Renal pelvis (tissue), 4 donors: ENCODE measurements around the gene RERE. TPM values are rescaled to one million over a fixed set of nuclear protein-coding genes. Genes with fewer than 3 reads are reported as not detected.
"Not testable (repeated sequence)": the region's sequence is repeated elsewhere in the genome, so short reads cannot be mapped to it uniquely, and the experiment has no call there.

Experiments
- DNase-seq: peaks from one replicate; pipeline ENCODE4 v3.0.0-alpha.2; 2013
- polyA plus RNA-seq, 3 donors: library from polyadenylated mRNA; unstranded; fragments of 120-200 nt; gene quantifications; one replicate each; pipeline ENCODE4 v1.2.1, GENCODE V29; 2013; ENCODE audit not compliant: insufficient read length in 3 of 3

Gene RERE
- polyA plus RNA-seq, 3 donors, result 142 to 161 (median 146) TPM

DNA sequence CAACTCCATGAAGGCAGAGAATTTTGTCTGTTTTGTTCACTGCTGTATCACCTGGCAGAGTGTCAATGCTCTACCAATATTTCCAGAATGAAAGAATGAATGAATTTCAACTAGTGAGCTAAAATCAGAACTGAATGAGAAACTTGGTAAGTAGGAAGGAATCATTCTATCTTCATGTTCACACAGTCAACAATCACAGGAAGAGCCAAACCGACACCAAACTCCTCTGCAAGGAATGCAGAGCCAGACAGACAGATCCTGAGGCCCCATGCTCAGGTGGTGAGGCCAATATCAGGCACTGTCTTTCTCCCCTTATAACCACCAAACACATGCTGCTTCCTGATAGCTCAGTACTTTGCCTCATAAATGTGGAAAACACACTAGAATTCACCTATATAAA lies 360.4 kb downstream of the RERE start:
- no peak for DNase-seq

DNA sequence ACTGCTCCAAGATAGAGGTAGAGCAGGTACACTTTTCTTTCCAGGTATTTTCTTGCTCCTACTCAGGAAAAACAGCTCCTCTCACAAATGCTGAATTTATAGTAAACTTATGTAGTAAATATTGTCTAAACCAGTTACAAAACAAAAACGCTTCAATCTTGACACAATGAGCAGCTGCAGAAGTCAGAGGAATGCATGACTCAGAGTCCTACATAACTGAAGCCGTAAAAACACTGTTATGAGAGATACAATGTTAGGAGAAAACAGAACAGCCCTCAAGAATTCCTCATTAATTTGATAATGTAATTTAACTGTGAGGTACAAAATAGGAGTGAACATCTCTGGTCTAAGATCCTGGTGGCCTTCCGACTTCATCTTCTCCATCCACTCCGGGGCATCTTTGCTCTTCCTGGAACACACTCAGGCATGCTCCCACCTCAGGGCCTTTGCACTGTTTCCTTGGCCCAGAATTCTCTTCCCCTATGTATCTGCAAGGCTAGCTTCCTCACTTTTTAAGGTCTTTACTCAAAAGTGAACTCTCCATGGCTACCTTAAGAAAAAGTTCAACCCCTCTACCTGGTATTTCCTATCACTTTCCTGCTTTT lies 361.0 kb downstream of the RERE start:
- no peak for DNase-seq

DNA sequence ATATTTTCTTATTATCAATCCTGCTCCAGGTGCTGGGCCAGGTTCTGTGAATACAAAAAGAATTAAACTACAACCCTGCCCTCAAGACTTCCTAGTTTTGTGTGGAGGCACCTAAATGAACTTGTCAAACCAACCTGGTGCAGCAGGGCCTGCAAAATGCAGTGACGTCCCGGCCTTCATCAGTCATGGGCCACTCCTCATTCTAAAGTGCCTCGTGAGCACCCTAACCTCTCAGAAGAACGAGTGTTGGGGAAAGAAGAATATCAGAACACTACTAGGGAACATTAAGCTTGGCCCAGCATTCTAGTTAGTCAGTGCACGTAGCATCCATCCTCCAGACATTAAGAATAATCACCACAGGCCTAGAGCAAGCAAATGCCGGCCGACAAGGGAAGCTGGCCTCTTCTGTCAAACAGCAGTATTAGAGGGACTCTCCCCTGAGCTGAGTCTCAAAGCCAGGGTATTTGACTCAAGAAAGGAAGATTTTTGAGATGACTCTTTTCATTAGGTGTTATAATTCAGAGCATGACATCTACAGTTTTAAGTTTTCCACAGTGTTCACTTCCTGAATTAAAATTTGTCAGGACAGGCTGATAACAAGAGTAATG lies 361.6 kb downstream of the RERE start:
- no peak for DNase-seq

DNA sequence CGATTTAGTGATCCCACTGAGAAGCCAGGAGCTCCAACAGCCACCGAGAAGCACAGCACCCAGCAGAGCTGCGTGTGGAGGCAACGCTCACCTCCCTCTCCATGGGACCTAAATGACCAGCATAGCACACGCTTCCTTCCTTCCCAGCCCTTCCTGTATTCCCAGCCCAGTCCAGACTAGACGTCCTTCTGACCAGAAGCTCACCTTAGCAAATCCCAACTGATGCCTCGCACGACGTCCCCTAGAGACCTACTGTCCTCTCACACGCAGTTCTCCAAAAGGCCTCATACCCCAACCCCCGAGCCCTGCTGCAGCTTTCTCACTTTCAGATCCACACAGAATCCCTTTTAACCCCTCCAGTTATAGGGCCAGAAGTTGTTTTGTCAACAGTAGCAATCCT lies 367.1 kb downstream of the RERE start:
- DNase-seq, result no peak

DNA sequence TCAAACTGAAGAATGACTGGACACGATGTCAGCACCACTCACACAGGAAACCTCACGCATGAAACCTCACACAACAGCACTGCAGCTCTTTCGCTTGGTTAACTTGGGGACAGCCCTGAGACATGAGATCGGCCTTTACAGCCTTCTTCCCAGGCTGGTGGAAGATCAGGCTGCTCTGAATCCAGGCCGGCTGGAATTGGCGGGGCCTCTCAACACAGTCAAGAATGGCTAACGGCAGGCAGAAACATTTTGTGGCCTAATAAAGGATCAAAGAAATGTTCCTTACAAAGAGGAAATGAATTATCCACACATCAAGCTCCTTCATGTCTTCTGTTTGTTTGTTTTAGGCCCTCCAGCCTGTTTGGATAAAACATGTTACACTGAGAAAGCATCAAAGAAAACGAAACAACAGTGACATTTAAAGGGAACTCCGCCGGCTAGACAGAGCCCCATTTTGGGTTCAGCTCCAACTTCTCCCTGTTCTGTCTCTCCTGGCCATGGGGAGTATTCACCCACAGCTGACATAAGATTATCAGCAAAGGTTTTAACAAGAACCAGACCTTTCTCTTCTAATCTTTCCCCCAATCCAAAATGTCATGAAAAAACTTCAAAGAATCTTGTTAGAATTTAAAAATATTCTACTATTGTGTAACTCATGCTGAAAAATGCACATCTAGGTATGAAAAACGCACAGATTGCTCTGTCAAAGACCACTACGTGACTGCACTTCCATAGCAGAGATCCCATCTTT lies 368.4 kb downstream of the RERE start:
- DNase-seq, result no peak

DNA sequence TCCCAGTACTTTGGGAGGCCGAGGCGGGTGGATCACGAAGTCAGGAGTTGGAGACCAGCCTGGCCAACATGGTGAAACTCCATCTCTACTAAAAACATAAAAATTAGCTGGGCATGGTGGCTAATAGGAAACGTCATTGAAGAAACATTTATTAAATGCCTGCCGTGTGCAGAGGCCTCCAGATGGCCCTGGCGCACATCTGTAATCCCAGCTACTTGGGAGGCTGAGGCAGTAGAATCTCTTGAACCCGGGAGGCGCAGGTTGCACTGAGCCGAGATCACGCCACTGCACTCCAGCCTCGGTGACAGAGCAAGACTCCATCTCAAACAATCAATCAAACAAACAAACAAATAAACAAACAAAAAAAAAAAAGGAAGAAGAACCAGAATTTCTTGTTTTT lies 368.9 kb downstream of the RERE start:
- not testable (repeated sequence) for DNase-seq

DNA sequence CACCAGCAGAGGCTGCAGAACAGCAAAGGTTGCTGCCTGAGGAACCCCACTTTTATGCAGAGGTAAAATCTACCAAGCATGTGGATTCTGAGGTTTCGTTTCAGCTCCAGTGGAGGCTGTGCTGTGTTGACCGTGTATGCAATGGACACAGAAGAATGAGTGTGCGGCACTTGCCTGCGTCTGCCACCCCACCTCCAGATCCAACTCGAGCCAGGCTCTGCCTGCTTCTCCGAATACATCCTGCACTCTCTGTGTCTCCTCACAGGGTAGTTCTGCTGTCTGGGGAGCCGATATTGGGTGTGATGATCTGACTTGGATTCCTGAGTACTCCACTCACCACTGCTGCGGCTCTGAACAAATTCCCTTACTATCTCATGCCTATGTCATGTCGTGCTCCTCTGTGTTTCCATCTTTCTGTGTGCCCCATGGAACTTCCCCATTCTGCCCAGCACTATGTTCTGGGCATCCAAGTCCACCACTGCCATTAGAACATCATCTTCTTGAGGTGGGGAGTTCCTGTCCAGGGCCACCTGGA lies 369.8 kb downstream of the RERE start:
- DNase-seq, result no peak

DNA sequence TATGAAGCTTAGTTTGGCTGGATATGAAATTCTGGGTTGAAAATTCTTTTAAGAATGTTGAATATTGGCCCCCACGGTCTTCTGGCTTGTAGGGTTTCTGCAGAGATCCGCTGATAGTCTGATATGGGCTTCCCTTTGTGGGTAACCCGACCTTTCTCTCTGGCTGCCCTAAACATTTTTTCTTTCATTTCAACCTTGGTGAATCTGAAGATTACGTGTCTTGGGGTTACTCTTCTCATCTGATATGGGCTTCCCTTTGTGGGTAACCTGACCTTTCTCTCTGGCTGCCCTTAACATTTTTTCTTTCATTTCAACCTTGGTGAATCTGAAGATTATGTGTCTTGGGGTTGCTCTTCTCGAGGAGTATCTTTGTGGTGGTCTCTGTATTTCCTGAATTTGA lies 371.3 kb downstream of the RERE start:
- DNase-seq, result not testable (repeated sequence)

DNA sequence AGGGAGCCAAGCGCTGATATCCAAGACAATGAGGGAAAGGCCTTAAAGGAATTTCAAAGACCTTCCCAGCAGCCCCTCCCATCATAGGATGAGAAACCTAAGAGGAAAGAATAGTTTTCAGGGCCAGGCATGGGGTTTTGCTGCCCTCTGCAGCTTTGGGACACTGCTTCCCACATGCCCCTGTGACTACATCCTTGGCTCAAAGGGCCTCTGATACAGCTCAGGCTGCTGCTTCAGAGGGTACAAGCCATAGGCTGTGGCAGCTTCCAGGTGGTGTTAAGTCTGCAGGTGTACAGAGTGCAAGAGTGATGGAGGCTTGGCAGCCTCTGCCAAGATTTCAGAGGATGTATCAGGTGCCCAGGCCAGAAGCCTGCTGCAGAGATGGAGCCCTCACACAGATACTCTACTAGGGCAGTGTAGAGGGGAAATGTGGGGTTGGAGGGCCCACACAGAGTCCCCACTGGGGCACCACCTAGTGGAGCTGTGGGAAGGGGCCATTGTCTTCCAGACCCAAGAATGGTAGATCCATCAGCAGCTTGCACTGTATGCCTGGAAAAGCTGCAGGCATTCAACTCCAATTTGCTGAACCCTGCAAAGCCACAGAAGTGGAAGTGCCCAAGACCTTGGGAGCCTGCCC lies 373.8 kb downstream of the RERE start:
- DNase-seq, result no peak

DNA sequence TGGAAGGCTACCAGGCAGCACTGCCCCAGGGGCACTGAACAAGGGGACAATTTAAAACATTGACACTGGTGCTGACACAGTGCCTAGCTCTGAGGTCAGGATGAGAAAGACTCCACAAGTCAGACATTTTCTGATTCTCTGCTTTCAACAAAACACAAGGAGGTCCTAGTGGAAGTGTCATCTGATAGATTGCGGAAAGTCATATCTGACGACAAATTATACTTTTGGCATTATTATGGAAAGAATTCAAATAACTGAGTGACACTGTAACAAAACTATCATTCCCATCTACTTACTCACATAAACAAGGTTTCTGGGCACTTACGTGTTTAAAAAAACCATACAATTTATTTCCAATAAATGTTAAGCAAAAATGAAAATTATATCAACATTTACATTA lies 376.0 kb downstream of the RERE start:
- no peak for DNase-seq

DNA sequence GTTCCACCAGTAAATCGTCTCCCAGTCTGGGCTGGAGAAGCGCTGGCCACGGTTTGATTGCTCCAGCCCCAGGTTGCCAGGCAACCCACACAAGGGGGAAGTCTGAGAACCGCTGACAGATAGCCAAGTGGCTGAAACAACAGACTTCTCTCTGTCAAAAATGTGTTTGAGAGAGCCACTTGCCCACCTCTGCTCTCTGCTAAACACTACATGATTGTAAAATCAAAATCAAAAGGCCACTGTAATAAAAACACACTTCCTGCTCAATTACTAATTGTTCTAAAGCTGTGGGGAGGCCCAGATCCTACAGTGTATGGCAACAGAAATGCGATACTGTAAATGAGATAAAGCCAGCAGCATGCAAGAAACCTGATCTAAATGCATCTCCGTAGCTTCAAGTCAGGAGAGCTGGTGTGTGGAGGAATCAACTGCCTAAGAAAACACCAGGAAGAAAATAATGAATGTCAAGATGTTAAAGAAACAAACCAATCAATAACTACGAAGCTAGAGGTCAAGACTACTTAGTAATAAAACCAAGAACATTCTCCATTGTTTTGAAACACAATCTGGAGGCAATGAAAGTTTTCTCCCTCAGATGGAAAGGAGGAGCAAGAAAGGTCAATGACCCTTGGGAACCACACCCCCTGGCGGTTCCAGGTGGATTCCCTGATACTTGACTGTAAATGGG lies 378.3 kb downstream of the RERE start:
- peak; percentile 84 for DNase-seq

DNA sequence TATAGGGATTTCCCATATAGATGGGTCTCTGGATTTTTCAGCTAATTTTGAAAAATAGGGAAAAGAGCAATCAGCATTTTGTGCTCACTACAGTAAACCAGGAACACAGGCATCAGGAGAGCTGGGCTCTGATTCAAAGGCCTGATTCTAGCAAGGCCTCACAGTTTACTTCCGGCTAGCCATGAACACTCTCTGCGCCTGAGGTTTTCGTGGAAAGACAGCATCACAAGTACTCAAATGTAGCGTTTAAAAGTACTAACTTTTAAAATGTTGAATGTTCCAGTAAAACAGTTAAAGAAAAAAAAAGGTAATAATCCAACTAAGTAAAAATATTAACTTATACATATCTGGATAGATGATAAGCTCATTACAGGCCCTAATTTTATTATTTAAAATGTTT lies 379.0 kb downstream of the RERE start:
- no peak for DNase-seq

DNA sequence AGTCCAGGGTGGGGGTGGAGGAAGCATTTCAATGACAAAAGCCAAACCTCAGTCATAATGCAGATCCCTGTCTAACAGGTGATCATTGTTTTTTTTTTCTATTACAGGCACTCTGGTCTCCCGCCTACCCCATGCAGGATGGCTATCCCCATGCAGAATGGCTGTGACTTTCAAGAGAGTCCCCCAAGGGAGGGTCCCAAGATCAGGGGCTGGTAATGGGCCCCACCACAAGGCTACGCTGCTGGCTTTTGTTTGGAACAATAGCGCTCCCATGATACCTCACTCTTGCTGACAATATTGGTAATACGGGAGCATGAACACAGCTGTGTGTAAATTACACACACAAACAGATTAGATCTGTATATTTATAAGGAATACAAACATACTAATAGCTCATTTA lies 380.1 kb downstream of the RERE start:
- no peak for DNase-seq

DNA sequence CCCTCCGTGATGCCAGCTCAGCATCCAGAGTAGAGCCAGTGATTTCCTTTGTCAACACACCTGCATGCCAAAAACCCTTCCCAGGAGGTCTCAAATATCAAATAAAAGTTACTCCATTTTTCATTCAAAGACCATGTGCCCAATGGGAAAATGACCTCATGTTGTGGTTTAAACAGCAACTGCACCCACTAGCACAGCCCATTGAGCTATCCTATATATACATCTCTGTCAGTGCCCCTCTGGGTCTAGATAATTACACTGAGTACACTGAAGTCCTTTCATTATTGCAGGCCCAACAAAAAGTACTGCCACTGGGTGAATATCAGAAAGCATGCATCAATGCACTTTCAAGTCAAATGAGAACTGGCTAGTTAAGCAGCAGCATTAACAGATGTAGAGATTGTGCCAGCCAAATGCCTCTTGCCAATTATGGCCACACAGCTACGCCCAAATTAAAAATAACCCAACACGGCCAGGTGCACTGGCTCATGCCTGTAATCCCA lies 381.8 kb downstream of the RERE start:
- no peak for DNase-seq

DNA sequence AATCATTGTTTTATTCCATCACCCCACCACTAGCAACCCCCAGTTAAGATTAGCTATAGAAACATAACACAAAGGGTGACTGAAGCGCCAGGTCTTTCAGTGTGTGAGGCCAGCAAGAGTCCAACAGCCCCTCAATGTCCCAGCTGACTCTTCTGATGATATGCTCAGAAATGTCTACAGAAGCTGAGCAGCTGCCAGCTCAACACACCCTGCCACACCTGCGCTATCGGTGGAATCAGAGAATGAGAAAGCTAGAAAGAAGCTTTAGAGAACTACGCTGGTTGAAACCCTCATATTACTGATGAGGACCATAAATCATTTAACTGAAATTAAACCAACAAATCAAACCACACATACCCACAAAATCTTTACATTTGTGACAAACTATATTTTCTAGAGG lies 383.3 kb downstream of the RERE start:
- DNase-seq, result no peak

DNA sequence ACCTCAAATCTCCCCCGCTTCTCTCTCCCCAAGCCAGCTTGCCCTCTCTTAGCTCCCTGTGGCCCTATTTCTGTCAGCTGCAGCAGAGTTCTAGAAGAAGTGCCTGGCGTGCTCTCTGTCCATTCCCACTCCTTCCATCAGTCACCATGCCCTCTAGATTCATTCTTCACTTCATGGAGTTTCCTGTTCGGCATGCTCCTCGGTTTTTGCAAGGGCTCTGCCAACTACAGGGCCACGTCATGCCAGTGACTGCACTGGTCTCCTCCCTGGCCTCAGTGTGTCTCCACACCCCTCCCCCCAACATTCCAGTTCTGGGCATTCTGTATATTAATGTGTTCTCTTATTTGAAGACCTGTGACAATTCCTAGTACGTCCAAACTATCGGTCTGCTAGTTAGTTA lies 385.7 kb downstream of the RERE start:
- no peak for DNase-seq

DNA sequence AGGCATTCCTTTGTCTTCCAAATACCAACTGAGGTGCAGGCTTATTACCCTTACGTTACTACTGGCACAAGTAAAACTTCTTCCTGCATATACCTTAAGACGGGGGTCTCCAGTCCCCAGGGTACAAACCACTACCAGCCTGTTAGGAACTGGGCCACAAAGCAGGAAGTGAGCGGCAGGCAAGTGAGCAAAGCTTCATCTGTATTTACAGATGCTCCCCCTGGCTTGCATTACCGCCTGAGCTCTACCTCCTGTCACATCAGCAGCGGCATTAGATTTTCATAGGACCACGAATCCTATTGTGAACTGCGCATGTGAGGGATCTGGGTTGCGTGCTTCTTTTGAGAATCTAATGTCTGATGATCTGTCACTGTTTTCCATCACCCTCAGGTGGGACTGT lies 386.4 kb downstream of the RERE start:
- DNase-seq, result no peak

DNA sequence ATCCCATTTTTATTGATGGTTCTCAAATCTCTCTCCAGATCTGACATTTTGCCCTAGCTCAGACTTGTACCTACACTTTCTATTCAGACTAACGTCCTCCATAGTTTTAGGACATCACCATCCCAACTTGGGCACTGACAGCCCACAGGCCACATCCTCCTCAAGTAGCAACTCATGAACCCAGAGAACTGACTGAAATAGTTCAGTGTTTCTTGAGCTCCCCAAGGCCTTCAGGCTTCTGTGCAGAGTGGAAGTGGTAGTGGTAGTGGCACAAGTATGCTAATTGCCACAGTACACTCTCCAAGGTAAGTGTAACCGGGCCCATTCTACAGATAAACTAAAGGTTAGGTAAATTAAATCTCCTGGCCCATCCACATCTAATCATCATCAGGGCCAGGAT lies 387.0 kb downstream of the RERE start:
- DNase-seq, result no peak

DNA sequence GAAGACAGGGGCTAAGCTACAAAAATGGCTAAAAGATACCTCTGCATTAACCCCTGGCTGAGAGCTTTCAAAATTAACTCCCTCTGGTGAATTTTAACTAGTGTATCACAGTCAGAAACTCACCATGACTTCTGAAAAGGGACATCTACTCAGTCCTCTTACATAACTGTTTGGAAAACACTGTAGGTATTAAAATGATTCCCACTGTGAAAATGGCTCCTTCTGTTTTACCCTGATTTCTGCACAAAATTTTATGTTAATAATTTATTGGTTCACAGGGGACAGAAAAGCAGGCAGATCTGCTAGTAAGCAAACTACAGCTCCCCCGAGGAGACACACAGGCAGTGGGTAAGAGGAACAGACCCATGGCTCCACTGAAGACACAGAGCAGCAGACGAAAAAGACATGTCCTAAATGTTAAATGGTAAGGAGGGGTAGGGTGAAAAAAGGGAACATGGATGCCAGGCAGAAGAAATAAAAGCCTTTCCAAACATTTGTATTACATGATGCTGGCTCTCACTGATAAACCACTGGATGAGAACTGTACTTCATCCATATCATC lies 387.8 kb downstream of the RERE start:
- no peak for DNase-seq

DNA sequence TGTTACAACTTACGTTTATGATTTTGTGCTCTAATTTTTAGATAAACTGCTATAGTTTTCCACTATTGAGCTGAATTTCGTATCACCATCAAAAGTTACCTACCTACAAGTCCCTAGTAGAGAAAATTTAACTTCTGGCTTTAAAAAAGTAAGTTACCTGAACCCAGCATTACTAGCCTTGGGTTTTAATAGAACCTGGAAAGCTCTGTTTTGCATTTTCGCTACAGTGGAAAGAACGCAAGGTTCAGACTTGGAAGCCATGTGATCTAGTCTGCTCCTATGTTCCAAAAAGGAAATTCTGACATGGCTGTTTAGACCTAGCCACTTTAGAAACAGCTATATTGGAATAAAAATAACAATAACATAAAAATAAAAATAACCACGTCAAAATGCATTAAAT lies 389.0 kb downstream of the RERE start:
- no peak for DNase-seq

DNA sequence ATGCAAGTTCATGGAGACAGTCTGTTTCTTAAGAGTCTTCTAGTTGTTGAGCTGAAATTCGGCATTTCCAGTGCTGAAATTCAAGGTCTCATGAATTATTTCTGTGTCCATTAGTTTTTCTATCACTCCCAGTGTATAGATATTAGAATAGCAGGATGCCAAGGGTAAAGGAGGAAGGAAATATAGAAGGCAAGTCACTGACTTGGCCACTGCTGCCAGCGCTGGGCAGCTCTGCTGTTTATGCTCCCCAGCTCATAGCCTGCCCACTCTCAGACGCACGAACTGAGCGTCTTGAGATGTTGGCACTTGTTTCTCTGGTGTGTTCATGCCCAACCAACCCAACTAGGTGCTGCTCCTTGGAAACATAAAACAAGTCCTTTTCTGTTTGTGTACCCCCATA lies 389.5 kb downstream of the RERE start:
- DNase-seq, result no peak

DNA sequence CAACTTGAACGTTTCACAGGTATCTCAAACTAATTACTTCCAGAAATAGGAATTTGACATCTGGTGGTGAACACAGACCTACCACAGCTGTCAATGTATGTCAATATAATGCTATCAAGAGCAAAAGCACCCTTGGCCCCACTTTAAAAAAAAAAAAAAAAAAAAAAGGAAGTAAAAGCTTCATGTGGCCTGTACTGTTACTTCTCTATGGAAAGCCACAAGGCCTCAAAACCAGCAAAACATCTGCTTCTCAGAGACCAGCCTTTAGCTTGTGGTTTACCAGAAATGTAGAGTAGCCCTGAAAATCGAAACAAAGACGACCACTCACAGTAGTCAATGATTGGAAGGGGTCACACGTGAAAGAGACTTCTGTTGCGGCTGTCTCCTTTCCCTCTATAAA lies 389.9 kb downstream of the RERE start:
- no peak for DNase-seq
